ENCODE measurements around the gene KMO.

Gene KMO

GRCh38 chr1:241624935-241625334 lies 92.8 kb downstream of the KMO start:
- TF ChIP-seq ZFX (IDR thresholded peaks at IDR 0.05; ENCODE audit: borderline replicate concordance) (no peak), CTCF (IDR thresholded peaks at IDR 0.05) (no peak)
- no peak overlapping the region for H3K27ac ChIP-seq

GRCh38 chr1:241627453-241628259 lies 95.5 kb downstream of the KMO start:
- TF ChIP-seq ZFX (IDR thresholded peaks at IDR 0.05; ENCODE audit: borderline replicate concordance), result no peak
- peak; percentile 88 for TF ChIP-seq CTCF (IDR thresholded peaks at IDR 0.05)
- H3K27ac ChIP-seq, result no peak overlapping the region

- no peak for TF ChIP-seq CTCF (IDR thresholded peaks at IDR 0.05)
- no peak for TF ChIP-seq ZFX (IDR thresholded peaks at IDR 0.05; ENCODE audit: borderline replicate concordance)
- no peak overlapping the region for H3K27ac ChIP-seq
Observed at GRCh38 chr1:241630005-241630404, 97.8 kb downstream of the KMO start.

- TF ChIP-seq ZFX (IDR thresholded peaks at IDR 0.05; ENCODE audit: borderline replicate concordance) (no peak), CTCF (IDR thresholded peaks at IDR 0.05) (no peak)
- H3K27ac ChIP-seq, result no peak overlapping the region
Observed at GRCh38 chr1:241630476-241630875, 98.3 kb downstream of the KMO start.

GRCh38 chr1:241630899-241631298 lies 98.7 kb downstream of the KMO start:
- no peak overlapping the region for H3K27ac ChIP-seq
- no peak for TF ChIP-seq CTCF (IDR thresholded peaks at IDR 0.05)
- TF ChIP-seq ZFX (IDR thresholded peaks at IDR 0.05; ENCODE audit: borderline replicate concordance), result no peak

- no peak overlapping the region for H3K27ac ChIP-seq
- no peak for TF ChIP-seq ZFX (IDR thresholded peaks at IDR 0.05; ENCODE audit: borderline replicate concordance)
- no peak for TF ChIP-seq CTCF (IDR thresholded peaks at IDR 0.05)
Observed at GRCh38 chr1:241631674-241632073, 99.5 kb downstream of the KMO start.

- H3K27ac ChIP-seq, result no peak overlapping the region
- TF ChIP-seq CTCF (IDR thresholded peaks at IDR 0.05) (no peak), ZFX (IDR thresholded peaks at IDR 0.05; ENCODE audit: borderline replicate concordance) (no peak)
Observed at GRCh38 chr1:241632987-241633386, 100.8 kb downstream of the KMO start.

Data from 22Rv1 (cell line).